HCT116 (cell line): ENCODE data around the gene STK31. TPM values are rescaled to one million over a fixed set of nuclear protein-coding genes. Genes with fewer than 3 reads are reported as not detected.
A peak's percentile ranks its signal among the peaks of the same experiment; 100 is the strongest.

Experiments used
- ATAC-seq: fragments of 200-7000 bp; cut with Tn5 transposase; 2 replicates; pipeline ENCODE4 v1.9.1; 2020; ENCODE audit warnings: mild to moderate bottlenecking, moderate library complexity
- BruUV-seq: library from RNA; stranded (reverse); fragments of 400-500 nt; replicated peaks from 2 replicates; lab custom pipeline; 2021; lab: Mats Ljungman, UMichigan
- CTCF ChIA-PET: fragments of 300-600 bp; sonication (Branson Sonifier 250); formaldehyde crosslinking; loops from one replicate; lab custom pipeline; 2021; ENCODE audit warnings: antibody characterized with exemption; lab: Charles Lee
- POLR2A ChIA-PET: fragments of 300-600, 350-600 bp; sonication (Branson Sonifier 250); formaldehyde crosslinking; loops from one replicate; lab custom pipeline; 2021; ENCODE audit warnings: antibody characterized with exemption; lab: Charles Lee
- RAD21 ChIA-PET, 2 experiments: fragments of 300-600 bp; sonication (Branson Sonifier 250); formaldehyde crosslinking; loops; one replicate each; lab custom pipeline; 2023; ENCODE audit warnings: low total read pairs in 2 of 2; ENCODE audit not compliant: uncharacterized antibody in 2 of 2, unreplicated experiment in 2 of 2, low non-redundant PET in 1 of 2; lab: Charles Lee
- DNase-seq: peaks from one replicate; pipeline ENCODE4 v3.0.0-alpha.2; 2010; ENCODE audit warnings: low read depth, low spot score
- H2AFZ ChIP-seq: fragments of 200-600 bp; shearing (Covaris generic), sonication (generic); 2 replicates; pipeline ENCODE4 v1.6.1; 2017; ENCODE audit warnings: low read depth, mixed run types, mixed read lengths, antibody characterized with exemption, low read length; ENCODE audit not compliant: poor library complexity, severe bottlenecking
- H3K27ac ChIP-seq: 2 replicates; pipeline ENCODE4 v1.5.1; 2012; ENCODE audit warnings: low read depth, low read length
- H3K27me3 ChIP-seq: fragments of 200-600 bp; sonication (generic); 2 replicates; pipeline ENCODE4 v1.6.1; 2016; ENCODE audit warnings: mixed run types, low read length, mixed read lengths; ENCODE audit not compliant: insufficient read depth
- H3K36me3 ChIP-seq, 2 experiments: fragments of 200-500 bp in 1 of 2; fragments of 200-600 bp in 1 of 2; sonication (Bioruptor generic) in 1 of 2; sonication (generic) in 1 of 2; 2 replicates each; pipeline versions ENCODE4 v1.5.1 to v1.6.1; 2014 to 2016; ENCODE audit warnings: low read length in 2 of 2, inconsistent platforms in 1 of 2, mixed read lengths in 1 of 2, mixed run types in 1 of 2; ENCODE audit not compliant: insufficient read depth in 2 of 2, control insufficient read depth in 1 of 2
- H3K4me1 ChIP-seq, 2 experiments: fragments of 200-600 bp in 1 of 2; sonication (generic) in 1 of 2; 2 replicates each; pipeline versions ENCODE4 v1.5.1 to v1.6.1; 2012 to 2017; ENCODE audit warnings: low read length in 2 of 2, inconsistent platforms in 1 of 2, mild to moderate bottlenecking in 1 of 2, mixed read lengths in 1 of 2, mixed run types in 1 of 2, moderate library complexity in 1 of 2; ENCODE audit not compliant: insufficient read depth in 2 of 2, control insufficient read depth in 1 of 2
- H3K4me2 ChIP-seq: fragments of 200-600 bp; sonication (generic); 2 replicates; pipeline ENCODE4 v1.6.1; 2017; ENCODE audit warnings: mixed run types, low read length, mixed read lengths
- H3K4me3 ChIP-seq, 2 experiments: fragments of 200-600 bp in 1 of 2; sonication (generic) in 1 of 2; replicated peaks in 1 of 2; 2 replicates each; pipeline ENCODE4 v1.5.1; 2011 to 2016; ENCODE audit warnings: low read length in 2 of 2, control low read depth in 1 of 2, low read depth in 1 of 2, mild to moderate bottlenecking in 1 of 2, mixed read lengths in 1 of 2, mixed run types in 1 of 2
- H3K79me2 ChIP-seq: fragments of 200-600 bp; sonication (generic); 2 replicates; pipeline ENCODE4 v1.6.1; 2017; ENCODE audit warnings: mild to moderate bottlenecking, mixed run types, low read length, moderate library complexity, mixed read lengths; ENCODE audit not compliant: insufficient read depth
- H3K9ac ChIP-seq: fragments of 200-600 bp; sonication (generic); 2 replicates; pipeline ENCODE4 v1.6.1; 2016; ENCODE audit warnings: low read length, mixed read lengths
- H3K9me2 ChIP-seq: fragments of 200-600 bp; sonication (generic), shearing (Covaris generic); 2 replicates; pipeline ENCODE4 v1.6.1; 2017; ENCODE audit warnings: mixed run types, mild to moderate bottlenecking, moderate library complexity; ENCODE audit not compliant: insufficient read depth
- H3K9me3 ChIP-seq, 2 experiments: fragments of 200-500 bp in 1 of 2; fragments of 200-600 bp in 1 of 2; sonication (Bioruptor generic) in 1 of 2; sonication (generic) in 1 of 2; 2 replicates each; pipeline ENCODE4 v1.6.1; 2014 to 2017; ENCODE audit warnings: low read length in 2 of 2, mixed read lengths in 2 of 2, inconsistent platforms in 1 of 2, low read depth in 1 of 2, mild to moderate bottlenecking in 1 of 2, mixed run types in 1 of 2, moderate library complexity in 1 of 2; ENCODE audit not compliant: control insufficient read depth in 1 of 2, insufficient read depth in 1 of 2
- H4K20me1 ChIP-seq: fragments of 200-600 bp; sonication (generic), shearing (Covaris generic); 2 replicates; pipeline ENCODE4 v1.6.1; 2017; ENCODE audit warnings: mixed run types, mild to moderate bottlenecking, moderate library complexity; ENCODE audit not compliant: insufficient read depth
- CBX3 ChIP-seq: IDR thresholded peaks from 2 replicates; pipeline ENCODE4 v1.6.1; 2012; ENCODE audit warnings: low read depth
- EZH2 ChIP-seq: fragments of 200-600 bp; sonication (generic); IDR thresholded peaks from 2 replicates; pipeline ENCODE4 v1.6.1; 2017; ENCODE audit warnings: antibody characterized with exemption, mixed run types
- JUND ChIP-seq: IDR thresholded peaks from 2 replicates; pipeline ENCODE4 v1.6.1; 2012
- RAD21 ChIP-seq: IDR thresholded peaks from 2 replicates; pipeline ENCODE4 v1.6.1; 2012; ENCODE audit warnings: low read depth, mild to moderate bottlenecking
- SIN3A ChIP-seq: IDR thresholded peaks from 2 replicates; pipeline ENCODE4 v1.6.1; 2012; ENCODE audit warnings: low read depth
- SP1 ChIP-seq: IDR thresholded peaks from 2 replicates; pipeline ENCODE4 v1.6.1; 2012; ENCODE audit warnings: low read depth
- YY1 ChIP-seq: IDR thresholded peaks from 2 replicates; pipeline ENCODE4 v1.6.1; 2011; ENCODE audit warnings: low read length, low read depth, moderate library complexity, mild to moderate bottlenecking; ENCODE audit not compliant: insufficient replicate concordance; ENCODE audit errors: extremely low read depth
- intact Hi-C: fragments of 100-400 bp; cut with micrococcal nuclease; formaldehyde crosslinking; loops from 2 replicates; pipeline ENCODE4 v1.10.0; 2022
- total RNA-seq: library from RNA; stranded (reverse); gene quantifications from one replicate; pipeline ENCODE4 v1.2.1, GENCODE V29; 2021; ENCODE audit not compliant: unreplicated experiment
- TF ChIP-seq, protein P1 (sequence below): IDR thresholded peaks from 2 replicates; pipeline ENCODE4 v1.6.1; 2012; ENCODE audit warnings: low read depth
- TF ChIP-seq, protein P2 (sequence below): IDR thresholded peaks from 2 replicates; pipeline ENCODE4 v1.6.1; 2012

Gene STK31
- total RNA-seq, 1 experiment from 2014 or later = not detected

DNA sequence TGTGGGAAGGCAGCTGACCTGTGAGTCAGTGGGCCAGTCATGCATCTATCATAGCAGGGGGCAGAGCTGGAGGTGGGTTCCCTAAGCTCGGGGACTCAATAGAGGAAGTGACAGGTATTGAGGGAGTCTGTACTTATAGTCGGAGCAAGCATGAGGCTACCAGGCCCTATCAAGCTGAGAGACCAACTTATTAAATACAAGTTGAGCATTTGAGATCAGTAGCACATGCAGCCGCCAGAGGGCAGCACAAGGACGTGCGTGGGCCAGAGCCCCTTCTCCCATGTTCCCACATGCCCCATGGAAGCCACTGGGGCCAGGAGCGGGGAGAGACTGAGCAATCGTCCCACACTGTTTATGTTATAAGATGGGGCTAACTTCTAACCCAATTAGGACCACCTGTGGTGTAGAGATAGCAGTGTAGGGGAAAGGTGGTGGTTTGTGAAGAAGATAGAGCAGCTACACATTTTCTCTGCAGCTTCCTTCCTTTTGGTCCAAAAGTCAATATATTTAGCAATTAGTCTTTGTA, 13.0 kb upstream of the STK31 start (continued):
- TF ChIP-seq CBX3 (peak; percentile 82; the same call in 1 of the 2 replicates), SP1 (0 out of 2 replicates have a peak, but pooled peaks have one; percentile 10), YY1 (no peak)

DNA sequence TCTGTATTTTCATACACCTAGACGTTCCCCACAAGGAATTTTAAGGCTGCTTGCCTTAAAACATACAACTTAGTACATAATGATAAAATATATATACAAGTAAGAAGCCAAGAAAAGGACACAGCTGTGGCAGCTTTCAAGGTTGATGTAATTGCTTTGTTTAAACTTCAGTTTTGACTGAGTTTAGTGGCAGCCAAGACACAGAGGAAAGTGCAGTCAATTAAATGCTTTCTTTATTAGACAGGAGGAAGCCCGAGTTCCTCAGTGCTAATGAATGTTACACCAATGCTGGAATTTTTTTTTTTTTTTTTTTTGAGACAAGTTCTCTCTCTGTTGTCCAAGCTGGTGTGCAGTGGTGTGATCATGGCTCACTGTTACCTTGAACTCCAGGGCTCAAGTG, 11.2 kb upstream of the STK31 start:
- no peaks in the 10 kb centered on the region for H3K36me3 ChIP-seq
- TF ChIP-seq, protein P1, sequence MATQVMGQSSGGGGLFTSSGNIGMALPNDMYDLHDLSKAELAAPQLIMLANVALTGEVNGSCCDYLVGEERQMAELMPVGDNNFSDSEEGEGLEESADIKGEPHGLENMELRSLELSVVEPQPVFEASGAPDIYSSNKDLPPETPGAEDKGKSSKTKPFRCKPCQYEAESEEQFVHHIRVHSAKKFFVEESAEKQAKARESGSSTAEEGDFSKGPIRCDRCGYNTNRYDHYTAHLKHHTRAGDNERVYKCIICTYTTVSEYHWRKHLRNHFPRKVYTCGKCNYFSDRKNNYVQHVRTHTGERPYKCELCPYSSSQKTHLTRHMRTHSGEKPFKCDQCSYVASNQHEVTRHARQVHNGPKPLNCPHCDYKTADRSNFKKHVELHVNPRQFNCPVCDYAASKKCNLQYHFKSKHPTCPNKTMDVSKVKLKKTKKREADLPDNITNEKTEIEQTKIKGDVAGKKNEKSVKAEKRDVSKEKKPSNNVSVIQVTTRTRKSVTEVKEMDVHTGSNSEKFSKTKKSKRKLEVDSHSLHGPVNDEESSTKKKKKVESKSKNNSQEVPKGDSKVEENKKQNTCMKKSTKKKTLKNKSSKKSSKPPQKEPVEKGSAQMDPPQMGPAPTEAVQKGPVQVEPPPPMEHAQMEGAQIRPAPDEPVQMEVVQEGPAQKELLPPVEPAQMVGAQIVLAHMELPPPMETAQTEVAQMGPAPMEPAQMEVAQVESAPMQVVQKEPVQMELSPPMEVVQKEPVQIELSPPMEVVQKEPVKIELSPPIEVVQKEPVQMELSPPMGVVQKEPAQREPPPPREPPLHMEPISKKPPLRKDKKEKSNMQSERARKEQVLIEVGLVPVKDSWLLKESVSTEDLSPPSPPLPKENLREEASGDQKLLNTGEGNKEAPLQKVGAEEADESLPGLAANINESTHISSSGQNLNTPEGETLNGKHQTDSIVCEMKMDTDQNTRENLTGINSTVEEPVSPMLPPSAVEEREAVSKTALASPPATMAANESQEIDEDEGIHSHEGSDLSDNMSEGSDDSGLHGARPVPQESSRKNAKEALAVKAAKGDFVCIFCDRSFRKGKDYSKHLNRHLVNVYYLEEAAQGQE = no peak
- no peak for TF ChIP-seq JUND
- TF ChIP-seq CBX3 = no peak
- no peak for TF ChIP-seq SIN3A
- TF ChIP-seq EZH2 = no peak
- TF ChIP-seq RAD21 = no peak
- TF ChIP-seq, protein P2, sequence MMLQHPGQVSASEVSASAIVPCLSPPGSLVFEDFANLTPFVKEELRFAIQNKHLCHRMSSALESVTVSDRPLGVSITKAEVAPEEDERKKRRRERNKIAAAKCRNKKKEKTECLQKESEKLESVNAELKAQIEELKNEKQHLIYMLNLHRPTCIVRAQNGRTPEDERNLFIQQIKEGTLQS = no peak
- no peak for TF ChIP-seq YY1
- no peaks in the 10 kb centered on the region for H3K9me2 ChIP-seq
- H3K27me3 ChIP-seq = no peaks in the 10 kb centered on the region
- no peak for DNase-seq
- H3K9me3 ChIP-seq = no peaks in the 10 kb centered on the region
- H3K79me2 ChIP-seq = no peaks in the 10 kb centered on the region
- H3K27ac ChIP-seq = no peak overlapping the region
- POLR2A ChIA-PET = interaction anchor here (1.3 kb wide), 1 partner anchor 101 kb away, joined by 3 read pairs; the partner anchor contains the start of gene CCDC126
- intact Hi-C loops = no loop called here
- peak overlapping the region; percentile 22 for H2AFZ ChIP-seq
- no peak for ATAC-seq
- RAD21 ChIA-PET = no interaction called here
- no peak overlapping the region for H3K9ac ChIP-seq
- H3K4me2 ChIP-seq = no peak overlapping the region
- BruUV-seq = no TSS peak
- no peaks in the 10 kb centered on the region for H4K20me1 ChIP-seq
- no peak overlapping the region for H3K4me3 ChIP-seq
- peaks cover 3 to 10% of the 10 kb centered on the region in 2 experiments; a peak in 3 of 4 replicates for H3K4me1 ChIP-seq
- CTCF ChIA-PET = interaction anchor here (3.7 kb wide), 1 partner anchor 11 kb away, joined by 31 read pairs; the partner anchor contains the start of gene STK31
